Tibial nerve (tissue), 4 donors: ENCODE data around the gene ILKAP. TPM values are rescaled to one million over a fixed set of nuclear protein-coding genes. Genes with fewer than 3 reads are reported as not detected.

Source experiments
- DNase-seq, 2 donors: peaks; one replicate each; pipeline ENCODE4 v3.0.0-alpha.2; 2019; ENCODE audit warnings: low spot score in 2 of 2
- H3K27ac ChIP-seq, 4 donors: fragments of 200-600 bp; sonication (generic) in 3 of 4; one replicate each; pipeline ENCODE4 v1.5.1; 2017 to 2019; ENCODE audit warnings: mild to moderate bottlenecking in 1 of 4
- H3K27me3 ChIP-seq, 2 donors: fragments of 200-600 bp; sonication (generic) in 1 of 2; one replicate each; pipeline versions ENCODE4 v1.5.1 to v1.6.0; 2017 to 2019
- H3K36me3 ChIP-seq, 3 donors: fragments of 200-600 bp; sonication (generic); one replicate each; pipeline ENCODE4 v1.5.1; 2018 to 2019
- H3K4me1 ChIP-seq, 4 donors: fragments of 200-600 bp; sonication (generic) in 3 of 4; one replicate each; pipeline ENCODE4 v1.5.1; 2017 to 2019
- H3K4me3 ChIP-seq, 4 donors: fragments of 200-600 bp; sonication (generic) in 3 of 4; one replicate each; pipeline ENCODE4 v1.5.1; 2017 to 2019; ENCODE audit warnings: mild to moderate bottlenecking in 1 of 4, moderate library complexity in 1 of 4
- H3K9me3 ChIP-seq, 4 donors: fragments of 200-600 bp; sonication (generic) in 3 of 4; one replicate each; pipeline ENCODE4 v1.5.1; 2017 to 2019
- EP300 ChIP-seq, 2 donors: sonication (generic); formaldehyde crosslinking; IDR thresholded peaks; one replicate each; pipeline ENCODE4 v1.6.1; 2017; ENCODE audit warnings: antibody characterized with exemption in 2 of 2, mild to moderate bottlenecking in 1 of 2
- POLR2A ChIP-seq, 2 donors: fragments of 450-650 bp; IDR thresholded peaks; one replicate each; pipeline ENCODE4 v1.6.1; 2017; ENCODE audit warnings: antibody characterized with exemption in 2 of 2, mild to moderate bottlenecking in 2 of 2, moderate library complexity in 2 of 2
- WGBS, 2 donors: methylation state at CpG; one replicate each; pipeline ENCODE4 v1.1.5; 2018; 5-methylcytosine and 5-hydroxymethylcytosine counted together
- total RNA-seq, 4 donors: library from RNA; depleted of rRNA; stranded (reverse); fragments of >200 nt; gene quantifications; one replicate each; pipeline ENCODE4 v1.1.0, GENCODE V29; 2016
- TF ChIP-seq, protein P1 (sequence below), 5 experiments: fragments of 200-600 bp in 3 of 5; fragments of 450-650 bp in 2 of 5; sonication (generic) in 3 of 5; IDR thresholded peaks; one replicate each; pipeline ENCODE4 v1.5.1; 2016 to 2019; ENCODE audit warnings: antibody characterized with exemption in 5 of 5, mild to moderate bottlenecking in 3 of 5, moderate library complexity in 2 of 5

Gene ILKAP
- total RNA-seq, 4 donors from 2014 or later: 40.8 to 53.1 (median 47.9) TPM

GRCh38 chr2:238132463-238133450, 70.7 kb downstream of the ILKAP start:
- DNase-seq: no peak
- Histone ChIP-seq H3K27me3 (no peaks in the 10 kb centered on the region), H3K4me1 (peaks cover 0 to 4% (median 0%) of the 10 kb centered on the region in 4 donors), H3K27ac (no peak overlapping the region), H3K4me3 (no peak overlapping the region), H3K9me3 (no peaks in the 10 kb centered on the region), H3K36me3 (peaks cover 0 to 8% (median 0%) of the 10 kb centered on the region in 3 donors)
- TF ChIP-seq POLR2A (IDR thresholded peaks at IDR 0.05) (no peak), EP300 (IDR thresholded peaks at IDR 0.05) (no peak)
- TF ChIP-seq, protein P1, sequence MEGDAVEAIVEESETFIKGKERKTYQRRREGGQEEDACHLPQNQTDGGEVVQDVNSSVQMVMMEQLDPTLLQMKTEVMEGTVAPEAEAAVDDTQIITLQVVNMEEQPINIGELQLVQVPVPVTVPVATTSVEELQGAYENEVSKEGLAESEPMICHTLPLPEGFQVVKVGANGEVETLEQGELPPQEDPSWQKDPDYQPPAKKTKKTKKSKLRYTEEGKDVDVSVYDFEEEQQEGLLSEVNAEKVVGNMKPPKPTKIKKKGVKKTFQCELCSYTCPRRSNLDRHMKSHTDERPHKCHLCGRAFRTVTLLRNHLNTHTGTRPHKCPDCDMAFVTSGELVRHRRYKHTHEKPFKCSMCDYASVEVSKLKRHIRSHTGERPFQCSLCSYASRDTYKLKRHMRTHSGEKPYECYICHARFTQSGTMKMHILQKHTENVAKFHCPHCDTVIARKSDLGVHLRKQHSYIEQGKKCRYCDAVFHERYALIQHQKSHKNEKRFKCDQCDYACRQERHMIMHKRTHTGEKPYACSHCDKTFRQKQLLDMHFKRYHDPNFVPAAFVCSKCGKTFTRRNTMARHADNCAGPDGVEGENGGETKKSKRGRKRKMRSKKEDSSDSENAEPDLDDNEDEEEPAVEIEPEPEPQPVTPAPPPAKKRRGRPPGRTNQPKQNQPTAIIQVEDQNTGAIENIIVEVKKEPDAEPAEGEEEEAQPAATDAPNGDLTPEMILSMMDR (IDR thresholded peaks at IDR 0.05): no peak
- 71 to 76% methylated on average over 20 to 22 of the region's 23 CpGs for WGBS, 2 donors

DNA sequence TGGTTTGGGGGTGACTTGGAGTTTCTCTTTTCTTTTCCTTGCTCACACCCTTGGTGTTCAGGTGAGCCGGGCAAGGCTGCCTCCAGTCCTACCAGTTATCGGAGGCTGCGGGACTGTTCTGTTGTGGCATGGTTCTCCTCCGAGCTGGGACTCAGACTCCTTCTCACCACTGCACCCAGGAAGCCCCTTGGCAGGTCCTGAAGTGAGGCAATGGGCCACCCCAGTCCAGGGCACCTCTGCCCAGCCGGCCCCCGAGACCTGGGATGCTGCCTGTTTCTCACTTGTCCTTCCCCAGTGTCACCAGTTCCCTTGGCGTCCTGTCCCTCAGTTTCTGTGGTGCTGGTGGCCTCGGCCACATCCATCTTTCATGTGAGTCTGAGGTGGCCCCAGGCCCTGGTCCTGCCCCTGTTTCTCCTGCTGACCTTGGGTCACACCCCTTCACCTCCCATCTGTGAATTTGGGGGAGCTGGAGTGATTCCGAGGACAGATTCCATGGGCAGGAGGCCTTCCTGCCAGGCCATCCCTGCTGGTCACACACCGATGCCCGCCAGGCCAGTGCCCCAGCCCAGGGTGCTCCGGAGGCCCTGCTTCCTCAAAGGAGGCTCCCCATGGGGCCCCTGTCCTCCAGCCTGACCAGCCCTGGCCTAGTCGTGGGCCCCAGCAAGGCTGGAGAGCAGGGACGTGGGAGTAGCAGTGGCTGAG, 71.6 kb downstream of the ILKAP start:
- Histone ChIP-seq H3K36me3 (peaks cover 0 to 8% (median 0%) of the 10 kb centered on the region in 3 donors), H3K27ac (no peak overlapping the region), H3K4me1 (peaks cover 0 to 13% (median 0%) of the 10 kb centered on the region in 4 donors), H3K9me3 (no peaks in the 10 kb centered on the region), H3K4me3 (no peak overlapping the region), H3K27me3 (no peaks in the 10 kb centered on the region)
- WGBS, 2 donors: 87 to 95% methylated on average over 14 of the region's 14 CpGs
- TF ChIP-seq EP300 (IDR thresholded peaks at IDR 0.05): no peak
- no peak for TF ChIP-seq POLR2A (IDR thresholded peaks at IDR 0.05)
- TF ChIP-seq, protein P1 (IDR thresholded peaks at IDR 0.05): no peak
- DNase-seq: no peak

DNA sequence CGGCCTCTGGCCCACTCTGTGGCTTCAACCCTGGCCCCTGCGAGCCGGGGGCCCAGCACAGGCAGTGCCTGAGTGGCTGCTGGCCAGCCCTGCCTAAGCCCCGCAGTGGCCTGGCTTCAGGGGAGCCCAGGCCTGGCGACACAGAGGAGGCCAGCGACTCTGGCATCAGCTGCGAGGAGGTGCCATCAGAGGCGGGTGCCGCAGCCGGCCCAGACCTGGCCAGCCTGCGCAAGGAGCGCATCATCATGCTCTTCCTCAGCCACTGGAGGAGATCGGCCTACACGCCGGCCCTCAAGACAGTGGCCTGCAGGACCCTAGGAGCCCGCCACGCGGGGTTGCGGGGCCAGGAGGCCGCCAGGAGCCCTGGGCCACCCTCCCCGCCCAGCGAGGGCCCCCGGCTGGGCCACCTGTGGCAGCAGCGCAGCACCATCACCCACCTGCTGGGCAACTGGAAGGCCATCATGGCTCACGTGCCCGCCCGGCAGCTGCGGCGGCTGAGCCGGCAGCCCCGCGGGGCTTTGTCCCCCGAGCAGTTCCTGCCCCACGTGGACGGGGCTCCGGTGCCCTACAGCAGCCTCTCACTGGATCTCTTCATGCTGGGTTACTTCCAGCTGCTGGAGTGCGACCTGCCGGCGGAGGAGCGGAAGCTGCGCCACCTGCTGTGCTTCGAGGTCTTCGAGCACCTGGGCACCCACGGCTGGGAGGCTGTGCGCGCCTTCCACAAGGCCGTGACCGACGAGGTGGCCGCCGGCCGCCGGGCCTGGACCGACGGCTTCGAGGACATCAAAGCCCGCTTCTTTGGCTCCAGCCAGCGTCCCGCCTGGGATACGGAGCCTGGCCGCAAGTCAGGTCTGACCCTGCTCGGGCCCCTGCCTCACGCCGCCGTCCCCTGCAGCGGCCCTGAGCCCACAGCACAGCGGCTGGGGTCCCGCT, 72.5 kb downstream of the ILKAP start:
- Histone ChIP-seq H3K27me3 (no peaks in the 10 kb centered on the region), H3K9me3 (no peaks in the 10 kb centered on the region), H3K36me3 (peaks cover 0 to 8% (median 0%) of the 10 kb centered on the region in 3 donors), H3K4me1 (peaks cover 0 to 13% (median 0%) of the 10 kb centered on the region in 4 donors), H3K27ac (no peak overlapping the region), H3K4me3 (no peak overlapping the region)
- DNase-seq: no peak
- 92% methylated on average over 35 of the region's 68 CpGs for WGBS, 2 donors
- TF ChIP-seq EP300 (IDR thresholded peaks at IDR 0.05) (no peak), POLR2A (IDR thresholded peaks at IDR 0.05) (no peak)
- TF ChIP-seq, protein P1 (IDR thresholded peaks at IDR 0.05): no peak

DNA sequence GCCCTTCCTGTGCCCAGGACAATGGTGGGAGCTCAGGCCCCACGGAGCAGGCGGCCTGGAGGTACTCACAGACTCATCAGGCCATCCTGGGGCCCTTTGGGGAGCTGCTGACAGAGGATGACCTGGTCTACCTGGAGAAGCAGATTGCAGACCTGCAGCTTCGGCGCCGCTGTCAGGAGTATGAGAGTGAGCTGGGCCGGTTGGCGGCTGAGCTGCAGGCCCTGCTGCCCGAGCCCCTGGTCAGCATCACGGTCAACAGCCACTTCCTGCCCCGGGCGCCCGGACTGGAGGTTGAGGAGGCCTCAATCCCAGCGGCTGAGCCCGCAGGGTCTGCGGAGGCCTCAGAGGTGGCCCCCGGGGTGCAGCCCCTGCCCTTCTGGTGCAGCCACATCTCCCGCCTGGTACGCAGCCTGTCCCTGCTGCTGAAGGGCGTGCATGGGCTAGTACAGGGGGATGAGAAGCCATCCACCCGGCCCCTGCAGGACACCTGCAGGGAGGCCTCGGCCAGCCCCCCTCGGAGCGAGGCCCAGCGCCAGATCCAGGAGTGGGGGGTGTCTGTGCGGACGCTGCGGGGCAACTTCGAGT, 73.3 kb downstream of the ILKAP start:
- Histone ChIP-seq H3K36me3 (peaks cover 0 to 8% (median 0%) of the 10 kb centered on the region in 3 donors), H3K4me3 (no peak overlapping the region), H3K9me3 (no peaks in the 10 kb centered on the region), H3K27ac (no peak overlapping the region), H3K27me3 (no peaks in the 10 kb centered on the region), H3K4me1 (peaks cover 0 to 13% (median 0%) of the 10 kb centered on the region in 4 donors)
- DNase-seq: no peak
- WGBS, 2 donors: 83 to 85% methylated on average over 7 to 13 of the region's 28 CpGs
- TF ChIP-seq EP300 (IDR thresholded peaks at IDR 0.05) (no peak), POLR2A (IDR thresholded peaks at IDR 0.05) (no peak)
- TF ChIP-seq, protein P1 (IDR thresholded peaks at IDR 0.05): no peak
